DOHH2 (cell line): ENCODE measurements around the gene ZNF614.

ENCODE experiments used
- H3F3A ChIP-seq: fragments of 200-600 bp; sonication (generic), shearing (Covaris generic); 2 replicates; pipeline ENCODE4 v1.6.0; 2016; ENCODE audit warnings: antibody characterized with exemption, mild to moderate bottlenecking; ENCODE audit not compliant: control insufficient read depth, insufficient read depth
- H3K27ac ChIP-seq: fragments of 200-600 bp; sonication (generic); 2 replicates; pipeline ENCODE4 v1.5.1; 2014; ENCODE audit warnings: low read depth, mild to moderate bottlenecking, low read length, moderate library complexity
- H3K27me3 ChIP-seq: fragments of 200-600 bp; sonication (generic); 2 replicates; pipeline ENCODE4 v1.6.1; 2014; ENCODE audit warnings: mild to moderate bottlenecking, low read length, mixed read lengths; ENCODE audit not compliant: control insufficient read depth
- H3K36me3 ChIP-seq: fragments of 200-600 bp; sonication (generic); 2 replicates; pipeline ENCODE4 v1.6.1; 2014; ENCODE audit warnings: mild to moderate bottlenecking, low read length, moderate library complexity, mixed read lengths; ENCODE audit not compliant: control insufficient read depth
- H3K4me1 ChIP-seq: fragments of 200-600 bp; sonication (generic); 2 replicates; pipeline ENCODE4 v1.6.1; 2014; ENCODE audit warnings: mild to moderate bottlenecking, low read length, mixed read lengths; ENCODE audit not compliant: control insufficient read depth
- H3K4me2 ChIP-seq: fragments of 200-600 bp; sonication (generic); 2 replicates; pipeline ENCODE4 v1.6.0; 2014; ENCODE audit warnings: mild to moderate bottlenecking, low read length, moderate library complexity
- H3K4me3 ChIP-seq: fragments of 200-600 bp; sonication (generic); 2 replicates; pipeline ENCODE4 v1.5.1; 2014; ENCODE audit warnings: mild to moderate bottlenecking, low read length, mixed read lengths
- H3K79me2 ChIP-seq: fragments of 200-600 bp; sonication (generic); 2 replicates; pipeline ENCODE4 v1.6.1; 2014; ENCODE audit warnings: mild to moderate bottlenecking, low read length, mixed read lengths; ENCODE audit not compliant: control insufficient read depth
- H3K9me2 ChIP-seq: fragments of 200-600 bp; sonication (generic); replicated peaks from 2 replicates; pipeline ENCODE4 v1.6.1; 2014; ENCODE audit warnings: mild to moderate bottlenecking, low read length, mixed read lengths; ENCODE audit not compliant: control insufficient read depth
- H3K9me3 ChIP-seq: fragments of 200-600 bp; sonication (generic); 2 replicates; pipeline ENCODE4 v1.6.1; 2014; ENCODE audit warnings: antibody characterized with exemption, low read length, mixed read lengths; ENCODE audit not compliant: control insufficient read depth, insufficient read depth
- H4K20me1 ChIP-seq: fragments of 200-600 bp; sonication (generic); 2 replicates; pipeline ENCODE4 v1.6.0; 2014; ENCODE audit warnings: low read depth, mild to moderate bottlenecking, antibody characterized with exemption, low read length, moderate library complexity; ENCODE audit not compliant: control insufficient read depth, insufficient read depth
- EZH2phosphoT487 ChIP-seq: fragments of 200-600 bp; sonication (generic); IDR thresholded peaks from 2 replicates; pipeline ENCODE4 v1.6.1; 2017; ENCODE audit warnings: borderline replicate concordance, mild to moderate bottlenecking, antibody characterized with exemption, low read length, moderate library complexity, mixed read lengths
- TF ChIP-seq, protein P1 (sequence below): fragments of 200-600 bp; sonication (generic); IDR thresholded peaks from one replicate; pipeline ENCODE4 v1.5.1; 2014; ENCODE audit warnings: antibody characterized with exemption, mild to moderate bottlenecking, low read depth, low read length; ENCODE audit not compliant: poor library complexity, severe bottlenecking

Gene ZNF614

DNA sequence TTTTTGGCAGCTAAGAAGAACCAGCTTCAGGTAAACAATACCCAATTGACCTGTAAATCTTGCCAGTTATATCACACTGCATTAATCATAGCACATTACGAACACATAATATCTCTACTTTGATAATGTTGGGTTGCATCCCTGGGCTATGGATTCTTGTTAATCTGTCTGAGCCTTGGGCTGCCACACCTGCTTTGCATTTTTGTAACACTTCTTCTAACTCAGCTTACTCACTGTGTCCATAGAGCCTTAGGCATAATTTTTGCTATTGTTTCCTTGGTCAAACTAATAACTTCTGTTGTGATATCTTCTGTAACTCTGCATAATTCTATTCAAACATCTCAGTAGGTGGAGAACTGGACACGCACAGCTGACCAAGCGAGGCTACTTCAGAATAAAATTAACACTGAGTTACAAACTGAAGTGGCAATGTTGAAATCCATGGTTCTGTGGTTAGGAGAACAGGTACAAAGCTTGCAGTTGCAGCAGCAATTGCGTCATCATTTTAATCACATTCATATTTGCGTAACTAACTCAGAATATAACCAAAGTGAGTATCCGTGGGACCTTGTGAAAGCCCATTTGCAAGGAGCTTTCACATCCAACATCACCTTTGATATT, 48.0 kb downstream of the ZNF614 start:
- TF ChIP-seq EZH2phosphoT487 = no peak
- TF ChIP-seq, protein P1, sequence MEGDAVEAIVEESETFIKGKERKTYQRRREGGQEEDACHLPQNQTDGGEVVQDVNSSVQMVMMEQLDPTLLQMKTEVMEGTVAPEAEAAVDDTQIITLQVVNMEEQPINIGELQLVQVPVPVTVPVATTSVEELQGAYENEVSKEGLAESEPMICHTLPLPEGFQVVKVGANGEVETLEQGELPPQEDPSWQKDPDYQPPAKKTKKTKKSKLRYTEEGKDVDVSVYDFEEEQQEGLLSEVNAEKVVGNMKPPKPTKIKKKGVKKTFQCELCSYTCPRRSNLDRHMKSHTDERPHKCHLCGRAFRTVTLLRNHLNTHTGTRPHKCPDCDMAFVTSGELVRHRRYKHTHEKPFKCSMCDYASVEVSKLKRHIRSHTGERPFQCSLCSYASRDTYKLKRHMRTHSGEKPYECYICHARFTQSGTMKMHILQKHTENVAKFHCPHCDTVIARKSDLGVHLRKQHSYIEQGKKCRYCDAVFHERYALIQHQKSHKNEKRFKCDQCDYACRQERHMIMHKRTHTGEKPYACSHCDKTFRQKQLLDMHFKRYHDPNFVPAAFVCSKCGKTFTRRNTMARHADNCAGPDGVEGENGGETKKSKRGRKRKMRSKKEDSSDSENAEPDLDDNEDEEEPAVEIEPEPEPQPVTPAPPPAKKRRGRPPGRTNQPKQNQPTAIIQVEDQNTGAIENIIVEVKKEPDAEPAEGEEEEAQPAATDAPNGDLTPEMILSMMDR = no peak
- H3K9me3 ChIP-seq = peaks cover 41% of the 10 kb centered on the region
- H3K36me3 ChIP-seq = no peaks in the 10 kb centered on the region
- H3F3A ChIP-seq = no peaks in the 10 kb centered on the region
- H3K4me3 ChIP-seq = no peak overlapping the region
- H3K27ac ChIP-seq = no peak overlapping the region
- peaks cover 3% of the 10 kb centered on the region; the same call in 1 of the 2 replicates for H3K79me2 ChIP-seq
- no peaks in the 10 kb centered on the region for H3K4me1 ChIP-seq
- no peaks in the 10 kb centered on the region for H4K20me1 ChIP-seq
- H3K4me2 ChIP-seq = no peak overlapping the region
- no peaks in the 10 kb centered on the region for H3K9me2 ChIP-seq
- no peaks in the 10 kb centered on the region for H3K27me3 ChIP-seq

DNA sequence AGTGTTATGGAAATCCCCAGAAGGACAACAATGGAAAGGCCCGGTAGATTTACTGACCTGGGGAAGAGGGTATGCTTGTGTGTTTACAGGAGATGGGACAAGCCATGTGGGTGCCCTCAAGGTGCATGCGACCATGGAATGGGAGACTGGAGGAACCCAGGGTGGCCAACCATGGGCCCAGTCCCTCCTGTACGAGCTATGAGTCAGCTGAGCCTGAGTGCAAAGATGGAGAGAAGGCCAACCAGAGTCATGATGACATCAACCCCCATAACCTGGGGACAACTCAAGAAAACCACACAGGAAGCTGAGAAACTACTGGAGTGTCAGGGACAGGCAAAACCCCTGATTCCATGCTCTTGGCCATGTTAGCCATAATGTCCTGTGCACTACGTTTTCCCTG, 49.3 kb downstream of the ZNF614 start:
- Histone ChIP-seq H3K4me1 (no peaks in the 10 kb centered on the region), H3K27me3 (no peaks in the 10 kb centered on the region), H3K4me2 (no peak overlapping the region), H4K20me1 (no peaks in the 10 kb centered on the region), H3K4me3 (no peak overlapping the region), H3F3A (no peaks in the 10 kb centered on the region), H3K79me2 (peaks cover 3% of the 10 kb centered on the region; the same call in 1 of the 2 replicates), H3K9me3 (peaks cover 45% of the 10 kb centered on the region), H3K27ac (no peak overlapping the region), H3K9me2 (no peaks in the 10 kb centered on the region), H3K36me3 (peaks cover under 1% of the 10 kb centered on the region; the same call in 1 of the 2 replicates)
- TF ChIP-seq, protein P1 = no peak
- TF ChIP-seq EZH2phosphoT487 = no peak

DNA sequence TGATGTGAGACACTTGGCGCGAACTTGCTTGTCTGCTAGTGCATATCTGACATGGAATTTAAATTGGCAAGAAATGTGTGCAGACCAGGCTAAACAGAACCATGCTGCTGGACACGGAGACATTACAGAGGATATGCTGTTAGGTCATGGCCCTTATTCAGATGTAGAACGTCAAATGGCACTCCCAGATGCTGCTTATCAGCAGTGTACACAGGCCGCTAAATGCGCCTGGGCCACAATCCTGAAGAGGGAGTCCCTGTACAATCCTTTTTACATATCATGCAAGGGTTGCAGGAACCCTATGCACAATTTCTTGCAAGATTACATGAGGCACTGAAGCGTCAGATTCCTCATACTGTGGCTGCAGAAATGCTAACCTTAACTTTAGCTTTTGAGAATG, 50.8 kb downstream of the ZNF614 start:
- Histone ChIP-seq H3K4me3 (no peak overlapping the region), H3K4me1 (no peaks in the 10 kb centered on the region), H3K36me3 (peaks cover 9% of the 10 kb centered on the region), H3K4me2 (no peak overlapping the region), H4K20me1 (no peaks in the 10 kb centered on the region), H3K27ac (no peak overlapping the region), H3K79me2 (peaks cover 3% of the 10 kb centered on the region; the same call in 1 of the 2 replicates), H3K9me2 (no peaks in the 10 kb centered on the region), H3K27me3 (no peaks in the 10 kb centered on the region), H3F3A (no peaks in the 10 kb centered on the region), H3K9me3 (peaks cover 49% of the 10 kb centered on the region)
- TF ChIP-seq, protein P1 = no peak
